Vagina (tissue), 2 donors: Measurements from ENCODE around the gene POLR2C. TPM values are rescaled to one million over a fixed set of nuclear protein-coding genes. Genes with fewer than 3 reads are reported as not detected.
"Not testable (repeated sequence)": the region's sequence is repeated elsewhere in the genome, so short reads cannot be mapped to it uniquely, and the experiment has no call there.

Experiments
- DNase-seq, 2 donors: peaks; one replicate each; pipeline ENCODE4 v3.0.0-alpha.2; 2017; ENCODE audit errors: extremely low spot score in 2 of 2
- H3K27ac ChIP-seq: fragments of 200-600 bp; sonication (generic); one replicate; pipeline ENCODE4 v1.5.1; 2019
- H3K27me3 ChIP-seq: fragments of 200-600 bp; sonication (generic); one replicate; pipeline ENCODE4 v1.5.1; 2019
- H3K36me3 ChIP-seq, 2 donors: fragments of 200-600 bp; sonication (generic); one replicate each; pipeline ENCODE4 v1.5.1; 2017 to 2019
- H3K4me1 ChIP-seq: fragments of 200-600 bp; sonication (generic); one replicate; pipeline ENCODE4 v1.5.1; 2019
- H3K4me3 ChIP-seq, 2 donors: fragments of 200-600 bp; sonication (generic); 1 replicate in 1 of 2; 2 replicates in 1 of 2; pipeline ENCODE4 v1.5.1; 2016 to 2019
- H3K9me3 ChIP-seq: fragments of 200-600 bp; sonication (generic); one replicate; pipeline ENCODE4 v1.5.1; 2019
- CTCF ChIP-seq, 3 experiments: fragments of 450-650 bp in 2 of 3; fragments of 200-600 bp in 1 of 3; sonication (generic) in 1 of 3; IDR thresholded peaks; one replicate each; pipeline ENCODE4 v1.5.1; 2017 to 2019; ENCODE audit warnings: antibody characterized with exemption in 3 of 3, mild to moderate bottlenecking in 2 of 3, moderate library complexity in 2 of 3
- POLR2A ChIP-seq, 2 donors: fragments of 450-650 bp; IDR thresholded peaks; one replicate each; pipeline ENCODE4 v1.6.1; 2017; ENCODE audit warnings: antibody characterized with exemption in 2 of 2, mild to moderate bottlenecking in 2 of 2, moderate library complexity in 2 of 2
- POLR2AphosphoS5 ChIP-seq, 2 donors: sonication (generic); formaldehyde crosslinking; IDR thresholded peaks; one replicate each; pipeline ENCODE4 v1.9.0; 2017; ENCODE audit warnings: antibody characterized with exemption in 2 of 2, mild to moderate bottlenecking in 2 of 2, low read depth in 1 of 2; ENCODE audit not compliant: insufficient read depth in 1 of 2
- intact Hi-C: fragments of 100-400 bp; cut with DNase I; formaldehyde crosslinking; loops from one replicate; pipeline ENCODE4 v1.15.1; 2023
- total RNA-seq: library from RNA; depleted of rRNA; stranded (reverse); fragments of >200 nt; gene quantifications from one replicate; pipeline ENCODE4 v1.2.3, GENCODE V29; 2016

Gene POLR2C
- total RNA-seq, 1 donor from 2014 or later: 127 TPM

GRCh38 chr16:57497121-57497520 is 34.6 kb downstream of the POLR2C start:
- no peak for DNase-seq
- Histone ChIP-seq H3K27ac (no peak overlapping the region), H3K36me3 (no peaks in the 10 kb centered on the region), H3K4me1 (no peaks in the 10 kb centered on the region), H3K9me3 (no peaks in the 10 kb centered on the region), H3K27me3 (no peaks in the 10 kb centered on the region), H3K4me3 (no peak overlapping the region)
- TF ChIP-seq CTCF (IDR thresholded peaks at IDR 0.05) (no peak), POLR2A (IDR thresholded peaks at IDR 0.05) (no peak), POLR2AphosphoS5 (IDR thresholded peaks at IDR 0.05; ENCODE audit: insufficient read depth in 1 of 2, low read depth in 1 of 2) (no peak)
- intact Hi-C loops: loop anchor here (5.0 kb wide), 1 partner anchor 575 kb away; no protein-coding TSS in a partner anchor

- Histone ChIP-seq H3K27ac (no peak overlapping the region), H3K36me3 (no peaks in the 10 kb centered on the region), H3K4me3 (no peak overlapping the region), H3K4me1 (no peaks in the 10 kb centered on the region), H3K9me3 (no peaks in the 10 kb centered on the region), H3K27me3 (no peaks in the 10 kb centered on the region)
- TF ChIP-seq POLR2AphosphoS5 (IDR thresholded peaks at IDR 0.05; ENCODE audit: insufficient read depth in 1 of 2, low read depth in 1 of 2): no peak
- TF ChIP-seq CTCF (IDR thresholded peaks at IDR 0.05): no peak
- no peak for TF ChIP-seq POLR2A (IDR thresholded peaks at IDR 0.05)
- intact Hi-C loops: loop anchor here (5.0 kb wide), 1 partner anchor 576 kb away; no protein-coding TSS in a partner anchor
- DNase-seq: no peak
These were observed 35.6 kb downstream of the POLR2C start for GRCh38 chr16:57498031-57498430.

- H3K4me3 ChIP-seq, H3K9me3 ChIP-seq, DNase-seq, H3K27me3 ChIP-seq, H3K4me1 ChIP-seq, H3K36me3 ChIP-seq, H3K27ac ChIP-seq: not testable (repeated sequence)
- intact Hi-C loops: loop anchor here (5.0 kb wide), 1 partner anchor 578 kb away; no protein-coding TSS in a partner anchor
These were observed 37.5 kb downstream of the POLR2C start for GRCh38 chr16:57499941-57500340.

GRCh38 chr16:57500578-57501111 is 38.2 kb downstream of the POLR2C start:
- no peaks in the 10 kb centered on the region for H3K4me1 ChIP-seq
- TF ChIP-seq POLR2AphosphoS5 (IDR thresholded peaks at IDR 0.05; ENCODE audit: insufficient read depth in 1 of 2, low read depth in 1 of 2) (no peak), CTCF (IDR thresholded peaks at IDR 0.05) (no peak), POLR2A (IDR thresholded peaks at IDR 0.05) (no peak)
- no peak overlapping the region for H3K4me3 ChIP-seq
- DNase-seq: no peak
- no peak overlapping the region for H3K27ac ChIP-seq
- H3K9me3 ChIP-seq: no peaks in the 10 kb centered on the region
- no peaks in the 10 kb centered on the region for H3K27me3 ChIP-seq
- intact Hi-C loops: no loop called here
- H3K36me3 ChIP-seq: no peaks in the 10 kb centered on the region

- H3K27ac ChIP-seq: no peak overlapping the region
These were observed 39.0 kb downstream of the POLR2C start for GRCh38 chr16:57501492-57501891.

More at GRCh38 chr16:57501492-57501891, 39.0 kb downstream of the POLR2C start:
- Histone ChIP-seq H3K27me3 (no peaks in the 10 kb centered on the region), H3K4me3 (no peak overlapping the region), H3K9me3 (no peaks in the 10 kb centered on the region), H3K4me1 (no peaks in the 10 kb centered on the region), H3K36me3 (no peaks in the 10 kb centered on the region)
- TF ChIP-seq CTCF (IDR thresholded peaks at IDR 0.05) (no peak), POLR2A (IDR thresholded peaks at IDR 0.05) (no peak), POLR2AphosphoS5 (IDR thresholded peaks at IDR 0.05; ENCODE audit: insufficient read depth in 1 of 2, low read depth in 1 of 2) (no peak)
- no peak for DNase-seq
- intact Hi-C loops: no loop called here
